Activated T-helper 1 cell treated with anti-CD3 and anti-CD28 coated beads, Interleukin-12 subunit alpha, Interleukin-12 subunit beta, Interleukin-2, Interleukin-4 antibody, amounts not matched to agents 30 ng/mL and 10 ng/mL and 1 ng/mL, durations not matched to agents 14 hours and 24 hours and 36 hours (primary cell): Measurements from ENCODE around the gene AGBL1. TPM values are rescaled to one million over a fixed set of nuclear protein-coding genes. Genes with fewer than 3 reads are reported as not detected.

Experiments
- DNase-seq: peaks from one replicate; pipeline ENCODE4 v3.0.0; 2021; ENCODE audit warnings: low spot score
- H3K27ac Mint-ChIP-seq: one replicate; pipeline ENCODE4 v1.8.0; 2021; ENCODE audit warnings: mild to moderate bottlenecking, mixed read lengths
- H3K27me3 Mint-ChIP-seq: one replicate; pipeline ENCODE4 v1.8.0; 2022; ENCODE audit warnings: mild to moderate bottlenecking, moderate library complexity, mixed read lengths; ENCODE audit not compliant: insufficient read depth
- H3K36me3 Mint-ChIP-seq: one replicate; pipeline ENCODE4 v1.8.0; 2021; ENCODE audit warnings: low read depth, mixed read lengths
- H3K4me1 Mint-ChIP-seq: one replicate; pipeline ENCODE4 v1.8.0; 2021; ENCODE audit warnings: low read depth, mixed read lengths
- H3K4me3 Mint-ChIP-seq: one replicate; pipeline ENCODE4 v1.8.0; 2021; ENCODE audit warnings: mild to moderate bottlenecking, moderate library complexity, mixed read lengths
- H3K9me3 Mint-ChIP-seq: one replicate; pipeline ENCODE4 v1.8.0; 2021; ENCODE audit warnings: mixed read lengths
- intact Hi-C: fragments of 100-400 bp; cut with micrococcal nuclease; formaldehyde crosslinking; loops from one replicate; pipeline ENCODE4 v1.15.1; 2024
- total RNA-seq: library from RNA; stranded (reverse); gene quantifications from 2 replicates; pipeline ENCODE4 v1.2.3, GENCODE V29; 2022

The AGBL1 gene
- total RNA-seq, 1 donor from 2014 or later: not detected

DNA sequence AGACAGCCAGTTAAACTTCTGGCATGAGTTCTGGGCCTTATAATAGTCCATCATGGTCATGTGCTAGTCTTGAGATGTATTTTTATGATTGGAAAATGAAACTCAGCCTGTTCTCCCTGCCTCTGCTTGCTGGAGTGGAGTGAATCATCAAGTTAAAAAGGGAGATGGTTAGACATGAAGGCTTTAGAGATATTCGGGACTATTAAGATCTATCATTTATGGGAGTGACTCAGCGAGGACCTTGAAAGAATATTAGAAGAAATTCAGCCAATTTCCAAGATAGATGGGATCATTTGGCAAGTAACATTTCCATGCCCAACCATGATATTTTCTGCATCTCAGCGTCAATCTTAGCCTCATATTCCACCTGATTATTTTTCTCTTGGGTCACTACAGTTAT, 79.8 kb downstream of the AGBL1 start:
- H3K27me3 Mint-ChIP-seq: no peaks in the 10 kb centered on the region
- H3K4me1 Mint-ChIP-seq: no peaks in the 10 kb centered on the region
- intact Hi-C loops: no loop called here
- no peaks in the 10 kb centered on the region for H3K9me3 Mint-ChIP-seq
- H3K4me3 Mint-ChIP-seq: no peak overlapping the region
- H3K27ac Mint-ChIP-seq: no peak overlapping the region
- H3K36me3 Mint-ChIP-seq: no peaks in the 10 kb centered on the region
- no peak for DNase-seq

DNA sequence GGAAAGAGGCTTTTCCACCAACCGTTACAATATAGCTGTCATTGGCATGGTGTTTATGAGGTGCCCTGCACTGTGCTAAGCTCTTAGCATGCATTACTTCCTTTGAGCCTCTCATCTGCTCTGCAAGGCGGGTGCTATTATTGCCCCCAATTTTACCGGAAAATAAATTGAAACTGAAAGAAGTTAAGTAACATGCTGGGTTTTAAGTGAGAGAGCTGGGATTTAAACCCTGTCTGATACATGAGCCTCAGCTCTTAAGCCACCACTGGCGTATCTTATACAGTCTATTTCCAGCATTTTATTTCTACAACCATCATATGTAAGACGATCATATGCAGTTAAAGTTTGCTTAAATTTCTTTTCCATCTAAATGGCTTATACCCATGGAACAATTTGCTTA, 81.6 kb downstream of the AGBL1 start:
- DNase-seq: no peak
- Mint-ChIP-seq H3K9me3 (no peaks in the 10 kb centered on the region), H3K4me1 (no peaks in the 10 kb centered on the region), H3K36me3 (no peaks in the 10 kb centered on the region), H3K27me3 (no peaks in the 10 kb centered on the region), H3K4me3 (no peak overlapping the region), H3K27ac (no peak overlapping the region)
- intact Hi-C loops: no loop called here

DNA sequence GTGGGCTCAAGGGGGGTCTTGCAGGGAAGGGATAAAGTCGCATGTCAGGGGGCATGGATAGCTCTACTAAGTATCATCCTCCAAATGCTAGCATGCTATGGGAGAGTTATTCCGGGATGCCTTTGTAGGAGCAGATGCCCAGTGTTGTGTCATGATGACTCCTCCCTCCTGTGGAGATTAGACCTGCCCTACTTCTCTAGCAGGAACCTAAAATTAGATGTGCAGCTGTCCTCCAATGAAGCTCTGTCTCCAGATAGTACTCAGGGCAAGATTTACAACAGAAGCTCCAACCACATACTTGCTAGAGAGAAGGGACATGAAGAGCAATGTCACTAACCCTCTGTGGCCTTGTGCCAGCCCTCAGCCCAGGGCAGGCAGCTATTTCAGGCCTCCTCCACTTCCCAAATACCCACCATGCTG, 82.5 kb downstream of the AGBL1 start:
- intact Hi-C loops: no loop called here
- H3K27ac Mint-ChIP-seq: no peak overlapping the region
- no peaks in the 10 kb centered on the region for H3K4me1 Mint-ChIP-seq
- DNase-seq: no peak
- H3K4me3 Mint-ChIP-seq: no peak overlapping the region
- no peaks in the 10 kb centered on the region for H3K27me3 Mint-ChIP-seq
- H3K36me3 Mint-ChIP-seq: no peaks in the 10 kb centered on the region
- no peaks in the 10 kb centered on the region for H3K9me3 Mint-ChIP-seq

DNA sequence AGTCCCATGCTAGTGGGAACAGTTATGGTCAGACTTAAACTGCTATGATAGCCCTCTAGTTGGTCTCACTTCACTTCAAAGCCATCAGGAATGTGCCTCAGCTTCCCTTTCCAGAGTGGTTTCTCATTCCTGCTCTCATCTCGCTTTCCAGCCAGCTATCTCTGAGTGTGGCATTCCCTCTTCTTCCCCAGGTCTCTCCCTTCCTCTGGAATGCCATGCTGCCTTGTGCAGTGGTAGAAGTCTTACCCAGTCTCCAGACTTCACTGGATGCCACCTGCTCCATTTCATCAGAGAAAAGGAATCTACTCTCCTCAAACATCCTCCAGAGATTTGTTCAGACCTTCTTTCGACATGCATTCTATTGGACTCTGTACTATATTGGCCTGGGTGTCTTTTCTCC, 83.0 kb downstream of the AGBL1 start:
- Mint-ChIP-seq H3K27me3 (no peaks in the 10 kb centered on the region), H3K4me1 (no peaks in the 10 kb centered on the region), H3K36me3 (no peaks in the 10 kb centered on the region), H3K27ac (no peak overlapping the region), H3K9me3 (no peaks in the 10 kb centered on the region), H3K4me3 (no peak overlapping the region)
- DNase-seq: no peak
- intact Hi-C loops: no loop called here

DNA sequence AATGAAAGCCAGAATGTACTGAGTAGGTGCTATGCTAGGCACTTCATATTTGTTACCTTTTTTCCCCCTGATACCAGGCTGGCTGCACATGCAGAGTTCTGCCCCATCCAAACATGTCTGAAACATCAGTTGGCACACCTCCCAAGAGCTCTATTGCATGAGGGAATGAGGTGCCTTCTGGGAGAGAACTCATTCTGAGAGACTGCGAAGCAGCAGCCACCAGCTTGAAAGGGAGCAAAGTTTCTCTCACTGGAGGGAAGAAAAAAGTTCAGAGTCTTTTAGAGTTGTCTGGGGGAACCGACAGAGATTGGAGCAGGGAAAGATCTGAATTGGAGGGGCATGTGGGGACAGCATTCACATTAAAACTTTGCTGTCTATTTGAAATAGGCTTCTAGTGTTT, 84.1 kb downstream of the AGBL1 start:
- Mint-ChIP-seq H3K4me3 (no peak overlapping the region), H3K36me3 (no peaks in the 10 kb centered on the region), H3K9me3 (no peaks in the 10 kb centered on the region), H3K4me1 (no peaks in the 10 kb centered on the region), H3K27ac (no peak overlapping the region), H3K27me3 (no peaks in the 10 kb centered on the region)
- intact Hi-C loops: no loop called here
- no peak for DNase-seq

GRCh38 chr15:86164232-86164898, 84.7 kb downstream of the AGBL1 start:
- H3K4me1 Mint-ChIP-seq: no peaks in the 10 kb centered on the region
- no peak for DNase-seq
- H3K4me3 Mint-ChIP-seq: no peak overlapping the region
- no peaks in the 10 kb centered on the region for H3K36me3 Mint-ChIP-seq
- intact Hi-C loops: no loop called here
- H3K27me3 Mint-ChIP-seq: no peaks in the 10 kb centered on the region
- no peaks in the 10 kb centered on the region for H3K9me3 Mint-ChIP-seq
- no peak overlapping the region for H3K27ac Mint-ChIP-seq

- DNase-seq: no peak
- intact Hi-C loops: no loop called here
- Mint-ChIP-seq H3K4me1 (no peaks in the 10 kb centered on the region), H3K27ac (no peak overlapping the region), H3K9me3 (no peaks in the 10 kb centered on the region), H3K36me3 (no peaks in the 10 kb centered on the region), H3K27me3 (no peaks in the 10 kb centered on the region), H3K4me3 (no peak overlapping the region)
These were observed 85.9 kb downstream of the AGBL1 start for GRCh38 chr15:86165265-86166211.

DNA sequence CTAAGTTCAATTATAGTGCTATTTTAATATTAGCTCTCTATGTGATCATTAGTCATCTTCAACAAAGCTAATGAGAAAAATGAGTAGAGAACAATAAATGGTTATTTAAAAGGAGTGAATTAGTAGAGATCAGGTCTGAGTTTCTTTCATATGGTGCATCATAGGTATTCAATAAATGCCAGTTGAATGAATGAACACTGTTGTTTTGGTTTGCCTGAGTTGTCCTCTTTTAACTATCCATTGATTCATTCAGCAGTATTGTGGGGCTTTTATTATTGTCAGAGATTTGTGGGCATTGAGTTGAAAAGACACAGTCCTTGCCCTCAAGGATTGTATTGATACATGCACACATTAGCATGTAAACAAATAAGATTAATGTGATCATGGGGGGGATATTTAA, 88.2 kb downstream of the AGBL1 start:
- H3K27me3 Mint-ChIP-seq: peaks cover 1% of the 10 kb centered on the region
- H3K4me1 Mint-ChIP-seq: no peaks in the 10 kb centered on the region
- H3K4me3 Mint-ChIP-seq: no peak overlapping the region
- no peaks in the 10 kb centered on the region for H3K9me3 Mint-ChIP-seq
- no peak overlapping the region for H3K27ac Mint-ChIP-seq
- no peak for DNase-seq
- no peaks in the 10 kb centered on the region for H3K36me3 Mint-ChIP-seq
- intact Hi-C loops: no loop called here

DNA sequence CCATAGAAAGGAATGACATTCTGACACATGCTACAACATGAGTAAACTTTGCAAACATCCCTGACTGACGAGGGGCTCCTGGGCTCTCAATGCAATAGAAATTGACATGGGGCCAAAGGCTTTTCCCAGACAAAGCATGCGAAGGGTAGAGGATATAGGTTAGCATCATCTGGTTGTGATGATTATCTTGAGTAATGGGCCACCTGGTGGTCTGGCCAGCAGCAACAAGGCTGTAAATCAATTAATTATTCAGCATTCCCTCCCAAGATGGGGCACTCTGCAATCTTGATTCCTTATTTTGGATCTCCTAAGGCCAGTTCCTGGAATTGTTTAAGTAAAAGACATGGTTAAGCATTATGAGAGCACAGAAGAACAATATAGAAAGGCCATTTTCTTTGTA, 99.2 kb downstream of the AGBL1 start:
- no peaks in the 10 kb centered on the region for H3K9me3 Mint-ChIP-seq
- DNase-seq: no peak
- H3K36me3 Mint-ChIP-seq: no peaks in the 10 kb centered on the region
- intact Hi-C loops: no loop called here
- H3K4me1 Mint-ChIP-seq: no peaks in the 10 kb centered on the region
- no peak overlapping the region for H3K27ac Mint-ChIP-seq
- H3K4me3 Mint-ChIP-seq: no peak overlapping the region
- peaks cover 8% of the 10 kb centered on the region for H3K27me3 Mint-ChIP-seq

GRCh38 chr15:86183596-86184491, 104.2 kb downstream of the AGBL1 start:
- no peak for DNase-seq
- intact Hi-C loops: no loop called here
- Mint-ChIP-seq H3K27me3 (peaks cover 4% of the 10 kb centered on the region), H3K36me3 (no peaks in the 10 kb centered on the region), H3K27ac (no peak overlapping the region), H3K4me3 (no peak overlapping the region), H3K4me1 (no peaks in the 10 kb centered on the region), H3K9me3 (no peaks in the 10 kb centered on the region)

- no peaks in the 10 kb centered on the region for H3K9me3 Mint-ChIP-seq
- no peaks in the 10 kb centered on the region for H3K4me1 Mint-ChIP-seq
- no peaks in the 10 kb centered on the region for H3K27me3 Mint-ChIP-seq
- H3K27ac Mint-ChIP-seq: no peak overlapping the region
- no peak overlapping the region for H3K4me3 Mint-ChIP-seq
- DNase-seq: no peak
- no peaks in the 10 kb centered on the region for H3K36me3 Mint-ChIP-seq
- intact Hi-C loops: no loop called here
These were observed 114.2 kb downstream of the AGBL1 start for GRCh38 chr15:86193716-86194380.

DNA sequence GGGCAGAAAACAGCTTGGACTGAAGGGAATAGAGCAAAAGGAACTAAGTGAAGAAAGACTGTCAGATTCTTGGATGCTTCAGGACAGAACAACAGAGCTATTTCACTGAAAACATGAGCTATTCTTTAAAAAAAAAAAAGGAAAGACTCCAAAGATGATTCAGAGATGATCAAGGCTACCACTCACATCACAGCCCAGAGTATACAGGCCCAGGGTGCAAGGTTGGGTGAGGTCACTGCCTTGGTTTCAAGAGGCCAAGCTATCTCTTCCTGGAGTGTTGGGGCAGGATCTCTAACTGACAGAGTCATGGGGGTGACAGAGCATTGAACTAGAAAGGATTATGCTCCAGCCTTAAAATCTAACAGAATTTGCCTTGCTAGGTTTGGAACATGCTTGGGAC, 118.1 kb downstream of the AGBL1 start:
- Mint-ChIP-seq H3K4me3 (no peak overlapping the region), H3K4me1 (no peaks in the 10 kb centered on the region), H3K36me3 (no peaks in the 10 kb centered on the region), H3K27me3 (no peaks in the 10 kb centered on the region), H3K9me3 (no peaks in the 10 kb centered on the region), H3K27ac (no peak overlapping the region)
- intact Hi-C loops: no loop called here
- no peak for DNase-seq
